Stimulated activated CD4-positive, alpha-beta T cell treated with anti-CD3 and anti-CD28 coated beads, Interleukin-2, amount 100 ng/mL, for 4 hours (primary cell): Measurements from ENCODE around the gene SIGLEC12.
A peak's percentile ranks its signal among the peaks of the same experiment; 100 is the strongest.
"Not testable (repeated sequence)": the region's sequence is repeated elsewhere in the genome, so short reads cannot be mapped to it uniquely, and the experiment has no call there.

ENCODE experiments used
- DNase-seq: peaks from one replicate; pipeline ENCODE4 v3.0.0-alpha.2; 2020; ENCODE audit warnings: low read depth

Gene SIGLEC12

GRCh38 chr19:51479531-51480331, 21.9 kb downstream of the SIGLEC12 start:
- peak; percentile 37 for DNase-seq

GRCh38 chr19:51478381-51479234, 23.0 kb downstream of the SIGLEC12 start, which contains the start of gene CEACAM18:
Gene CEACAM18, plus strand, starts transcription at chr19:51478539.
- DNase-seq: no peak

DNA sequence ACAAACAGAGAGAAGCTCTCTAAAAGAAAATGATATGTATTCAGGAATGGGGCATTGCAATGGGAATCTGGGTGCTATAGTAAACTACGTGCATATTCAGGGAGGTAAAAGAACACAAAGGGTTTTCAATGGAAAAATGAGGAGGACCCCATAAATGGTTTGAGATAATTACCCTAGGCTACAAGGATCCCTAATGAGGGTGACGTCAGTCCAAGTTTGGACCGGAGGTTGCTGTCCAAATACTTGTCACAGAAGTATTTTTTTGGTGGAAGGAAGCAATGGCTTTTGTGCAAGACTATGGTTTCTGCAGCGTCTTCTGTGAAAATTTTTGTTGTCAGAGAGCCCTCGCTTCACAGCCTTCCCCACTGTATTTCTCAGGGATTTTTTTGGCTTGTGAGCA, 24.3 kb downstream of the SIGLEC12 start:
- no peak for DNase-seq

GRCh38 chr19:51476164-51476563, 25.4 kb downstream of the SIGLEC12 start:
- no peak for DNase-seq

DNA sequence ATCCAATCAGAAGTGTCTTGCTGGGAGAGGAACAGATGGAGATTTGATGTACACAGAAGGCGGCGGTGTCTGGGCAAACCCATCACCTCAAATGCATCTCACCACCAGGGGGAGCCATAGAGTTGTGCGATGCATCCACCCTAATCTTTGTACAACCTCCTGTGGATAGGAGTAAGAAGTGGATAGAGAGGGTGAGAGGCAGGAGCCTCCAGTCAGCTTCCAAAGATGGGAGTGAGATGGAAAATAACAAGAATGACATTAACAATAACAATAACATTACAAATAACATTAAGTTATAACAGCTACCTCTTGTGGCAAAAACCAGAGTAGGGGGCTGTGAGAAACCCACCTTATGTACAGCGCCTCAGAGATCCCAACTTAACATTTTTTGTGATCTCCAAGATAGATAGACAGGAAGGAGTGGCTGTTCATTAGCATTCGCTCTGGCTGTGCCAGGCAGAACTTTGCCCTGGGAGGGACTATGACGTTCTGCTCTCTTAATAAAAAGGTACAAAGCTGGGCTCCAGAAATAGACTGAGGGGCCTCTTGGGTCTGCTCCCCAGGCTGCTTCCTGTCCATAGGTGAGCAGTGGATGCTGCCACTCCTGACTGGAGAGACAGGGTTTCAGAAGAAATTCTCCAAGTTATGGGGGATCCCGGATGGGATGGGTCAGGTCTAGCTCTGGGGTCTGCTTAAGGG, 28.4 kb downstream of the SIGLEC12 start:
- DNase-seq: peak; percentile 85

DNA sequence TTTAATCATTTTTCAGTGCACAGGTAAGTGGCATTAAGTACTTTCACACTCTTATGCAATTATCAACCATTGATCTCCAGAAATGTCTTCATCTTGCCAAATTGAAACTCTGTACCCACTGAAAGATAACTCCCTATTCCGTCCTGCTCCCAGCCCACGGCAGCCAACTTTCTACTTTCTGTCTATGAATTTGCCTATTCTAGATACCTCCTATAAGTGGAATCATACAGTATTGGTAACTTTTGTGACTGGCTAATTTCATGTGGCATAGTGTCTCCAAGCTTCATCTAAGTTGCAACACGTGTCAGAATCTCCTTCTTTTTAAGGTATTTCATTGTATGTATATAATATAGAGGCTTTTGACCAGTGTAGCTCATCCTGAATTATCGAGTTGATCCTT, 29.0 kb downstream of the SIGLEC12 start:
- no peak for DNase-seq

- DNase-seq: no peak
Observed at GRCh38 chr19:51471527-51471926, 30.1 kb downstream of the SIGLEC12 start.

- no peak for DNase-seq
Observed at GRCh38 chr19:51470966-51471365, 30.6 kb downstream of the SIGLEC12 start.

GRCh38 chr19:51469629-51470028, 32.0 kb downstream of the SIGLEC12 start:
- no peak for DNase-seq

DNA sequence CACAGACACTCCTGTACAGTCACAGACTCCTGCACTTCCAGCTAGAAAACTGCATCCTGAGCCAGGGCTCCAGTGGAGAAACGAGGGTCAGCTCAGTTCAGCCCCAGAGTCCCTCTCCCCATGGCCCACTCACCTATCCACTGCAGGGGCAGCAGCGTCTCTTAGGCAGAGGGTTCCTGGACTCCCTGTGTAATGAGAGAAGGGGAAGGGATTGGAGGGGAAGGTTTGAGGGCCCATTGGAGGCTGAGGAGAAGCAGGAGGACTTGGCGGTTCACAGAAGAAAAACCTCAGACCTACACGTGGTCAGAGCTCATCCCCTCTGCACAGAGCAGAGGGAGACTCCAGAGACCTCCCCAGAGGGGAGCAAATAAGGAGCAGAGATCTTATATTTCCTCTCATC, 32.4 kb downstream of the SIGLEC12 start:
- no peak for DNase-seq

GRCh38 chr19:51468545-51468920, 33.1 kb downstream of the SIGLEC12 start:
- no peak for DNase-seq

DNA sequence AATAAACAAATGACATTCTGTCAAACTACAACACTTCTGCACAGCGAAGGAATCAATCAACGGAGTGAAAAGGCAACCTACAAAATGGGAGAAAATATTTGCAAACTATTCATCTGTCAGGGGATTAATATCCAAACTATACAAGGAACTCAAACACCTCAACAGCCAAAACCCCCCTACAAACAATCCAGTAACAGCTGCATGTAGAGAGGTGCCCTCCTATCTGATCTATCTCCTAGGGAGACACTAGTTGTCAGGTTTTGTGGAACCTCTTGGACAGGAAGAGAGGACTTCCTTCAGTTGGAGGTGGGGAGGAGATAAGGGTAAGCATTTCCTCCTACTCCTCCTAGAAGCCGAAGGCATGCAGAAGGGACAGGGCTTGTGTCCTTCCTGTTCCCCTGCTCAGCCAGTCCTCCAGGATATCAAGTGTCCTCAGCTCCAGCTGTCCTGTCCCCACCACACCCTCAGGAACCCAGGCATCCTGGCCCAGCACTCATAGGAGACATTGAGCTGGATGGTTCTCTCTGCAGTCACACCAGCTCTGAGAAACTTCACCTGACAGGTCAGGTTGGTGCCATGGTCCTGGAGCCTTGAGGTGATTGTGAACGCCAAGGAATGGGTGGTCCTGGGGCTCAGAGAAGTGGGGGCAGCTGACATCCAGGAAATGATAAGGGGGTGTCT, 33.6 kb downstream of the SIGLEC12 start:
- no peak for DNase-seq

- DNase-seq: no peak
Observed at GRCh38 chr19:51466723-51467122, 34.9 kb downstream of the SIGLEC12 start.

GRCh38 chr19:51463976-51464581, 37.5 kb downstream of the SIGLEC12 start:
- not testable (repeated sequence) for DNase-seq

DNA sequence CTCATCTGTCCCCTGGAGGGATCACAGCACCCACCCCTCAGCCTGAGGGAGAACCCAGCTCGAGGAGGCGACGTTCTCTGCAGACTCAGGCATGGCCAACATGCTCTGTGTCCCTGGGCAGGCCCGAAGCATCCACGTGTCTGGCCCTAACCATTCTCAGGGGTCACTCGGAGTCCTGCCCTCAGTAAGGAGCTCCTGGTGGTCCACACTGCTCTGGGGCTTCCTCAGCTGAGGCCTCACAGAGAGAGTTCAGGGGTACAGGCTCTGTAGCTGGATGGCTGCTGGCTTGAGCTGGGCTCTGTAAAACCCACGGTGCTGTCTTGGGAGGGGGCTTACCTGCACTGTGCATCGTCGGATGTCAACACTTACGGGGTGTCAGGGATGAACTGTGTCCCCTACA, 38.9 kb downstream of the SIGLEC12 start:
- DNase-seq: no peak

DNA sequence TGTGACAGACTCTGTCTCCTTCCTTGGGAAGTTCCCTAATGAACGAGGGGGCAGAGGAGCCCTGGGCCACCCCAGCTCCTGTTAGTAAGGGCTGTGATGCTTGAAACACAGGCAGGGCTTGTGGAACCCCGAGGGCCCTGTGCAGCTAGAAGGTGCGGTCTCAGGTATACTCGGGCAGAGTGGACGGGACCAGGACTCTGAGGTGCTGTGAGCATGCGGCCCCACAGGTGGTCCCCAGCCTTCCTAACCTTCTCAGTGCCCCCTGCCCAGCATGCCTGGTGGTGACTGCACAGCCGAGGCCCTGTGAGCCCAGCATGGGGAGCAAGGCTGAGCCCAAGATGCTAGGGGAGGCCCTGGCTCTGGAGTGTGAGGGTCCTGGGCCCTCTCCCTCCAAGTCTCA, 39.3 kb downstream of the SIGLEC12 start:
- DNase-seq: no peak

DNA sequence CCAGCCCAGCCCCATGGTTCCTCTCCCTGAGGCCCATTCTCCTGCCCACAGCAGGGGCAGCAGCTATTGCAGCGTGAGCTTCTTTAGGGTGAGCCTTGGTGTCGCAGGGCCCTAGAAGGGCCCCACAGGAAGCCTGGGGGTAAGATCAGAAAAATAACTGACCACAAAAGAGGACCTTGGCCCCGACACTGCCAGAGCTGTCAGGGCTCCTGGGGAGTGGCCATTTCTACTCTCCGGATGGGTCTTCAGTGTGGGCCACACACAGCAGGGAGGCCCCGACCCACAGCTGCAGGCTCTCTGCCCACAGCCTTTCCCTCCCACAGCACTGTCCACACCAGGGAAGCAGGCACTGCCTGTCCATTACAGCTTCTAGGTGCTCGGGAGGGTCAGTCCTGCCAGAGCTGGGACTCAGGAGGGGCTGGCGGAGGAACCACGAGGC, 39.9 kb downstream of the SIGLEC12 start:
- no peak for DNase-seq

DNA sequence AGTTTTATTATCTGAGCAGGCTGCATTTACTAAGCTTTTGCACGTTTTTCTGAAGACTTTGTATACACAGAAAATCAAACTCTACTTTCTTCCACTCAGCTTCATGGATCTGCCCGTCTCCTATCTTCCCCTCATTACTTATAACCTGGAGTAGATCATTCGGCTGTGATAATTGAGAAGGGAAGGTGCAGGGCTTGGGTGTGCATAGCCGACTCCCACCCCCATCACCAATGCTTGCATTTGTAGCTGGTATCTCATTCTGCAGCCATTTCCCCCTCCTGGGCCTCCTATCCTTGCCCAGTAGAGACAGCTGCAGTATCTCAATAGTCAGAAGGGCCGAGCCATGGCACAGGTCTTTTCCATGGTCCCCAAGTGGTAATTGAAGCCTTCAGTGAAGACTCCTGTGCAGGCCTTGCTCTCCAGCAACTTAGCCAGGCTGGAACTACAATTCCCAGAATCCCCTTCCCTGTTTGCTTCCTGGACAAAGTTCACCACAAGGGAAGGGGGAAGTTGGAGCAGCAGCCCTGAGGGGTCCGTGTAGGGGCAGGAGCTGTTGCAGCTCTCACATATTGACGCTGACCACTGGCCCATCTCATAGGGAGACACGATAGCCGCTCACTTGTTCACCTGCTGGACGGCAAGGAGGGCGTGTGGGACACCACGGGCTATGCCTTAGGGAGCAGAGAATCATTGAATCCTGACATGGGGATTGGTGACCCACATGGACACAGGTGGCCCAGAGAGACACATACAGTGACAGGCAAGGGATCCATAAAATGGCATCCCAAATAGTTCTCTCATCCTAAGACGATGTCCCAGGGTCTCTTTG, 41.2 kb downstream of the SIGLEC12 start:
- DNase-seq: no peak

GRCh38 chr19:51458899-51459505, 42.6 kb downstream of the SIGLEC12 start:
- no peak for DNase-seq

DNA sequence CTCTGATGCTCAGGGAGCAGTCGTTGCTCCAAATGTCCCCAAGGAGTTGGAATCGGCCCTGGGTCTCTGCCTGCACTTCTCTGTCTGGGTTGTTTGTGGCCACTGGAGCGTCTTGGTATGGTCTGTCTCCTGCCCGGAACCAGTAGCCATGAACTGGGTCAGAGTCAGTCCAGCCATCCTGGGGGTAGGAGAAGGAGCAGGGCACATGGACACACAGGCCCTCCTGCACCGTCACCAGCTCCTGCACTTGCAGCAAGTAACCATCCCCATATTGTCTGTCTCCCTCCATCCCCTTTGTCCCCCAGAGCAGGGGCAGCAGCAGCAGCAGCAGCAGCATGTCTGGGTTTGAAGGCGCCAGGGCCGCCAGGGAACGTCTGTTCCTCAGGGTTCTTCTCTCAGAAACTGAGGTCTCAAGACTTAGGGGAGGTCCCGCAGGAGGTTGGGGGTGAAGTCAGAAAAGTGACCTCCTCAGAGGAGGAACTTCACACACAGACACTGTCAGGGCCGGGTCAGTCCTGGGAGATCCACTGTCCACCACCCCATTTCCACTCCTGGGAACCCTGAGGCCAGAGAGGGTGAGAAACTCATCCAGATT, 43.5 kb downstream of the SIGLEC12 start, which contains the start of gene SIGLEC8:
Gene SIGLEC8, minus strand, starts transcription at position 404 of the 595 bp plus-strand sequence. Its CDS starts 67 bp downstream, at position 337.
- no peak for DNase-seq
